Endothelial cell (in vitro differentiated cells): ENCODE data around the gene USF1. TPM values are rescaled to one million over a fixed set of nuclear protein-coding genes. Genes with fewer than 3 reads are reported as not detected.

ENCODE experiments used
- DNase-seq: peaks from one replicate; pipeline ENCODE4 v3.0.0; 2021; ENCODE audit warnings: low spot score
- H3K27ac Mint-ChIP-seq: one replicate; pipeline ENCODE4 v1.8.0; 2021; ENCODE audit warnings: mixed read lengths, inconsistent platforms; ENCODE audit not compliant: unreplicated experiment
- H3K27me3 Mint-ChIP-seq: one replicate; pipeline ENCODE4 v1.8.0; 2021; ENCODE audit warnings: mild to moderate bottlenecking, moderate library complexity, mixed read lengths, inconsistent platforms; ENCODE audit not compliant: unreplicated experiment
- H3K36me3 Mint-ChIP-seq: one replicate; pipeline ENCODE4 v1.8.0; 2021; ENCODE audit warnings: mild to moderate bottlenecking, low read depth, mixed read lengths, inconsistent platforms; ENCODE audit not compliant: unreplicated experiment
- H3K4me1 Mint-ChIP-seq: one replicate; pipeline ENCODE4 v1.8.0; 2021; ENCODE audit warnings: mild to moderate bottlenecking, mixed read lengths, inconsistent platforms; ENCODE audit not compliant: unreplicated experiment
- H3K4me3 Mint-ChIP-seq: one replicate; pipeline ENCODE4 v1.8.0; 2021; ENCODE audit warnings: mild to moderate bottlenecking, mixed read lengths, inconsistent platforms; ENCODE audit not compliant: unreplicated experiment
- H3K9me3 Mint-ChIP-seq: one replicate; pipeline ENCODE4 v1.8.0; 2021; ENCODE audit warnings: mixed read lengths, inconsistent platforms; ENCODE audit not compliant: unreplicated experiment
- total RNA-seq: library from RNA; stranded (reverse); fragmentation: NEBNext Ultra II Directional; extraction: Animal tissue kit (Norgen Biotek cat#: 25700); gene quantifications from one replicate; pipeline ENCODE4 v1.2.1, GENCODE V29; 2021; ENCODE audit not compliant: unreplicated experiment
- TF ChIP-seq, protein P1 (sequence below): fragments of 200-600 bp; sonication (generic); IDR thresholded peaks from one replicate; pipeline ENCODE4 v1.5.0; 2021; ENCODE audit warnings: antibody characterized with exemption; ENCODE audit not compliant: unreplicated experiment

The USF1 gene
- total RNA-seq, 1 donor from 2014 or later = 121 TPM

DNA sequence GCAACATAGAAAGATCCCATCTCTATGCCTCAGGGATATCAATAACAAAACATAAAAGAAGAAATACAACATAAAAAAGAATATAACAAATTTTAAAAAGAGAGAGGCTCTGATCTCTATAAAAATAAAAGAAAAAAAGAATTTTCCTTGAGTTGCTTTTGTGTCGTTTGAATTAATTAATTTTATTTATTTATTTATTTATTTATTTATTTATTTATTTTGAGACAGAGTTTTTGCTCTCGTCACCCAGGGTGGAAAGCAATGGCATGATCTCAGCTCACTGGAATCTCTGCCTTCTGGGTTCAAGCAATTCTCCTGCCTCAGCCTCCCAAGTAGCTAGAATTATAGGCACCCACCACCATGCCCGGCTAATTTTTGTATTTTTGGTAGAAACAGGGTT is 33.4 kb downstream of the USF1 start:
- TF ChIP-seq, protein P1, sequence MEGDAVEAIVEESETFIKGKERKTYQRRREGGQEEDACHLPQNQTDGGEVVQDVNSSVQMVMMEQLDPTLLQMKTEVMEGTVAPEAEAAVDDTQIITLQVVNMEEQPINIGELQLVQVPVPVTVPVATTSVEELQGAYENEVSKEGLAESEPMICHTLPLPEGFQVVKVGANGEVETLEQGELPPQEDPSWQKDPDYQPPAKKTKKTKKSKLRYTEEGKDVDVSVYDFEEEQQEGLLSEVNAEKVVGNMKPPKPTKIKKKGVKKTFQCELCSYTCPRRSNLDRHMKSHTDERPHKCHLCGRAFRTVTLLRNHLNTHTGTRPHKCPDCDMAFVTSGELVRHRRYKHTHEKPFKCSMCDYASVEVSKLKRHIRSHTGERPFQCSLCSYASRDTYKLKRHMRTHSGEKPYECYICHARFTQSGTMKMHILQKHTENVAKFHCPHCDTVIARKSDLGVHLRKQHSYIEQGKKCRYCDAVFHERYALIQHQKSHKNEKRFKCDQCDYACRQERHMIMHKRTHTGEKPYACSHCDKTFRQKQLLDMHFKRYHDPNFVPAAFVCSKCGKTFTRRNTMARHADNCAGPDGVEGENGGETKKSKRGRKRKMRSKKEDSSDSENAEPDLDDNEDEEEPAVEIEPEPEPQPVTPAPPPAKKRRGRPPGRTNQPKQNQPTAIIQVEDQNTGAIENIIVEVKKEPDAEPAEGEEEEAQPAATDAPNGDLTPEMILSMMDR = no peak
- Mint-ChIP-seq H3K36me3 (peaks cover 29% of the 10 kb centered on the region), H3K4me3 (no peak overlapping the region), H3K27ac (peak overlapping the region; percentile 100), H3K4me1 (peaks cover 51% of the 10 kb centered on the region), H3K9me3 (no peaks in the 10 kb centered on the region), H3K27me3 (peaks cover 4% of the 10 kb centered on the region)
- DNase-seq = no peak

DNA sequence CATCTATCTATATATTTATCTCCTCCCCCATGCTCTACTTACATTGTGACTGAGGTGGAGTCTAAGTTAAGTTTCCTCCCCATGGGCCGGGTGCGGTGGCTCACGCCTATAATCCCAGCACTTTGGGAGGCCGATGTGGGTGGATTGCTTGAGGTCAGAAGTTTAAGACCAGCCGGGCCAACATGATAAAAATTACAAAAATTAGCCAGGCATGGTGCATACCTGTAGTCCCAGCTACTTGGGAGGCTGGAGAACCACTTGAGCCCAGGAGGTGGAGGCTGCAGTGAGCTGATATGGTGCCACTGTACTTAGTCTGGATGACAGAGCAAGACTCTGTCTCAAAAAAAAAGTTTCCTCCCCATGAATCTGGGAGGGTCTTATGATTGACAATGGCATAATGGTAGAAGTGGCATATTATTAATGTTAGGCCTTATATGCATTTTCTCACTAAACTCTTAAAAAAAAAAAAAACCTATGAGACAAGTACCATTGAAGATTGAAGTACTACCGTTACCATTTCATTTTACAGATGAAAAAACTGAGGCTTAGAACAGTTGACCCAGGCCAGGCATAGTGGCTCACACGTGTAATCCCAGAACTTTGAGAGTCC is 36.1 kb downstream of the USF1 start:
- TF ChIP-seq, protein P1 = no peak
- H3K4me1 Mint-ChIP-seq = peaks cover 45% of the 10 kb centered on the region
- H3K4me3 Mint-ChIP-seq = no peak overlapping the region
- no peak for DNase-seq
- H3K9me3 Mint-ChIP-seq = no peaks in the 10 kb centered on the region
- H3K27me3 Mint-ChIP-seq = peaks cover 7% of the 10 kb centered on the region
- H3K36me3 Mint-ChIP-seq = peaks cover 32% of the 10 kb centered on the region
- H3K27ac Mint-ChIP-seq = no peak overlapping the region

DNA sequence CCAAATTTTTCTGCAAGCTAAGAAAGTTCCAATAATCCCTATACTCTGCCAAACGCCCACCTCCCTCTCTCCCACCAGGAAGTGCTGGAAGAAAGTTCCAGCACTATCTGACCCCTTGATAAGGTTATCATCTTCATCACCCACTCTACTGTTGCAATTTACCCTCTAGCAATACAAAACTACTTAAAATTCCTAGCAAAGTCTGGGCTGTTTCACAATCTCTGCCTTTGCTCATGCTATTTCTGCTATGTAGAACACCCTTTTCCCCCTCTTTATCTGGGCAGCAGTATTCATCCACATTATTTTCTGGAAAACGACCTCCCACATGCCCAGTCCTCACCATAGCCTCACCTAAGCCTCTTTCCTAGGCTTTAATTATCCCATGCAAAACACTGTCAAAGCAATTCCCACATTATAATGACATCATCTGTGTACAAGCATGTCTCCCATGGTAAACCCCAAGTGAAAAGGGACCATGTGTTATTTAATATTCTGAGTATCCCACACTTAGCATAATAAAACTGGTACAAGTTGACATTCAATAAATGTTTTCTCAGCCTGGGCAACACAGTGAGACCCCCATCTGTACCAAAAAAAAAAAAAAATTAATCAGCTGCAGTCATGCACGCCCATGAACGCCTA is 36.8 kb downstream of the USF1 start:
- no peak for DNase-seq
- H3K4me1 Mint-ChIP-seq = peaks cover 39% of the 10 kb centered on the region
- TF ChIP-seq, protein P1 = no peak
- H3K9me3 Mint-ChIP-seq = no peaks in the 10 kb centered on the region
- peak overlapping the region; percentile 74 for H3K27ac Mint-ChIP-seq
- peak overlapping the region; percentile 29 for H3K4me3 Mint-ChIP-seq
- peaks cover 30% of the 10 kb centered on the region for H3K36me3 Mint-ChIP-seq
- peaks cover 7% of the 10 kb centered on the region for H3K27me3 Mint-ChIP-seq

DNA sequence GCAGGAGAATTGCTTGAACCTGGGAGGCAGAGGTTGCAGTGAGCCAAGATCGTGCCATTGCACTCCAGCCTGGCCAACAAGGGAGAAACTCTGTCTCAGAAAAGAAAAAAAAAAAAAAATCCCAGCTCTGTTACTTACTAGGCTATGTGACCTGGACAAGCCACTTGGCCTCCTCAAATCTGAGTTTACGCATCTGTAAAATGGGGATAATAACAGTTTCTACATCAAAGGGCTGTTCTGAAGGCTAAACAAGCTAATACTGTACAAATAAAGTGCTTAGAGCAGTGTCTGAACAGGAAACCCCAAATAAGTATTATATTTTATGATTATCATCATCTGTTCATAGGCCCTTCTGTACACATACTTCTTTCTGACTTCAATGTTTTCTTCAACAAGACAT is 38.4 kb downstream of the USF1 start:
- Mint-ChIP-seq H3K27me3 (peaks cover 3% of the 10 kb centered on the region), H3K4me1 (peaks cover 26% of the 10 kb centered on the region), H3K27ac (no peak overlapping the region)

DNA sequence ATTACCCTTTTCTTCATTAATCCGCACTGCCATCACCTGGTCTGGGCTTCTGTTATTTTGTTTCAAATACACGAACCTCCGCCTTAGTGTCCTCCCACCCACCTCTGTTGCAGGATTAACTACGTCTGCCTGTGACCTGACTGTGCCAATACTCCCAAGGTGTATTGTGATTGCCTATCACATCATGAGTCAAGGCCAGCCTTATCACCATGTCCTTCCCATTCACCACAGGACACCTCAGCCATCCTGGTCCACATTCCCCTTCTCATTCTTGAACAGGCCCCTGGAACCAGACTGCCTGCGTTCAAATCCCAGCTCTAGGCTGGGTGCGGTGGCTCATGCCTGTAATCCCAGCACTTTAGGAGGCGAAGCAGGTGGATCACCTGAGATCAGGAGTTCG is 39.2 kb downstream of the USF1 start:
- TF ChIP-seq, protein P1 = no peak
- H3K27ac Mint-ChIP-seq = peak overlapping the region; percentile 48
- no peaks in the 10 kb centered on the region for H3K9me3 Mint-ChIP-seq
- peaks cover 17% of the 10 kb centered on the region for H3K36me3 Mint-ChIP-seq
- peaks cover 24% of the 10 kb centered on the region for H3K4me1 Mint-ChIP-seq
- H3K4me3 Mint-ChIP-seq = peak overlapping the region; percentile 62
- no peak for DNase-seq
- peaks cover 3% of the 10 kb centered on the region for H3K27me3 Mint-ChIP-seq

More for the DNA sequence above, 38.4 kb downstream of the USF1 start:
- Mint-ChIP-seq H3K4me3 (no peak overlapping the region), H3K9me3 (no peaks in the 10 kb centered on the region), H3K36me3 (peaks cover 21% of the 10 kb centered on the region)
- TF ChIP-seq, protein P1 = no peak
- DNase-seq = no peak
